Stimulated activated CD8-positive, alpha-beta memory T cell treated with anti-CD3 and anti-CD28 coated beads, Interleukin-4, amount 100 ng/mL, for 24 hours (primary cell): ENCODE data around the gene KCTD7.
A peak's percentile ranks its signal among the peaks of the same experiment; 100 is the strongest.
"Not testable (repeated sequence)": the region's sequence is repeated elsewhere in the genome, so short reads cannot be mapped to it uniquely, and the experiment has no call there.

ENCODE experiments used
- DNase-seq: peaks from one replicate; pipeline ENCODE4 v3.0.0-alpha.2; 2020; ENCODE audit warnings: low read depth

The KCTD7 gene

DNA sequence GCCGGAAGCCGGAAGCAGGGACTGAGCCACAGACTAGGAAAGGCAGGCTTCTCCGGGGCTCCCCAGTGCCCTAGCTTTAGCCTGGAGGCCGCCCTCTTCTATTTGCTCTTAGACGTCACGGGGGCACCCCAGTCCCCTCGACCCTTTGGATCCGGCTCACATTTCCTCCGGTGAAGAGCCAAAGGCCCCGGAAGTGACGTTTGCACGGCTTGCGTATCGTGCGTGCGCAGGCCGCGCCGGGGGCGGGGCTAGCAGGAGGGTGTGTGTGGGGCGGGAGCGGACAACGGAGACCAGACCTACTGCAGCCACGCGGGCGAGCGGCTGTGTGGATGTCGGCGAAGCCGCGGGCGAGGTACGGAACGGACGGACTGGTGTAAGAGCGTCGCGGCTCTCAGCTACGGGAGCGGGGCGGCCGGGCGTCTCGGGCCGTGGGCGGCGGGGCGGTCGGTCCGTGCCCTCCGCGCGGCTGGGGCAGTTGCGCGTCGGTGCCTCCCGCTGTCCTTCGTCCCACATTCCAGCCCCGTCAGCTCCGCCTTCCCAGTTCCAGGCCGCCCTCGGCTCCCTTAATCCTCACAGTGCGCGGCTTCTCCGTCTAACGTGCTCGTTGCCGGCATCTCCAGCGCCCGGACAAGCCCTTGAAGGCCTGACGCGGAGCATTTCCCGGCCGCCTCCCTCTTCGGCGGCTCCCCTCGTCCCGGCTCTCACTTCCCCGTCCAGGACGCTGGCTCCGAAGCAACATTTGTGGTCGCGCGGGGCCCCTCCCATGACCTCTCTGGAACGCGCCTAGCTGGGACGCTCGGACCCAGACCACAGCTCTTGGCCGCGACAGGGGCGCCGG is 25.8 kb downstream of the KCTD7 start:
- peak; percentile 96 for DNase-seq

DNA sequence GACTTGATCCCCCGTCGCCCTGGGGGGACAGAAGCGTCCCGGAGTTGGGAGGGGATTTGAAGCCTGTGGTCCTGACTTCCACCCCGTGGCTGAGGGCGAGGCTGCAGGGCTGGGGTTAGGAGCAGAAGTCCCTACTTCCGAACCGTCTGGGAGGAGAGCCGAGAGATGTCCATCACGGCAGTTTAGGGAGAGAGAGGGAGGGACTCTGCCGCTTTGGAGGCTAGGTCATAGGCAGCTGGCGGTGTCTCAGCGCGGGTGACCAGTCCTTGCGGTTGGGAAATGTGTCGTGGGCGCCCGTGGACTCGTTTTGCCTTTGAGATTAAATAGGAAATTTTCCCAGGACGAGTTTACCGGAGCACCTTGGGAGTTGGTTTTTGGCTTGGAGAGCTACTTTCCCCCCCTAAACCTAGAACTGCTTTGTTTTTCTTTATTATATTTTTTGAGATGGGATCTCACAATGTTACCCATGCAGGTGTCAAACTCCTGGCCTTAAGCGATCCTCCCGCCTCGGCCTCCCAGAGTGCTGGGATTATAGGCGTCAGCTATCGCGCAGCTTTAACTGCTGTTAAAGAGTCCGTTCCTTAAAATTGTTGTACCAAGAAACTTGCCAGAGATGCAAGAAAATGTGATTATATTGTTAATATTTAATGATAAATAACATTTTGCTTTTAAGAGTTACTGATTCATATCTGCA is 26.6 kb downstream of the KCTD7 start:
- not testable (repeated sequence) for DNase-seq

DNA sequence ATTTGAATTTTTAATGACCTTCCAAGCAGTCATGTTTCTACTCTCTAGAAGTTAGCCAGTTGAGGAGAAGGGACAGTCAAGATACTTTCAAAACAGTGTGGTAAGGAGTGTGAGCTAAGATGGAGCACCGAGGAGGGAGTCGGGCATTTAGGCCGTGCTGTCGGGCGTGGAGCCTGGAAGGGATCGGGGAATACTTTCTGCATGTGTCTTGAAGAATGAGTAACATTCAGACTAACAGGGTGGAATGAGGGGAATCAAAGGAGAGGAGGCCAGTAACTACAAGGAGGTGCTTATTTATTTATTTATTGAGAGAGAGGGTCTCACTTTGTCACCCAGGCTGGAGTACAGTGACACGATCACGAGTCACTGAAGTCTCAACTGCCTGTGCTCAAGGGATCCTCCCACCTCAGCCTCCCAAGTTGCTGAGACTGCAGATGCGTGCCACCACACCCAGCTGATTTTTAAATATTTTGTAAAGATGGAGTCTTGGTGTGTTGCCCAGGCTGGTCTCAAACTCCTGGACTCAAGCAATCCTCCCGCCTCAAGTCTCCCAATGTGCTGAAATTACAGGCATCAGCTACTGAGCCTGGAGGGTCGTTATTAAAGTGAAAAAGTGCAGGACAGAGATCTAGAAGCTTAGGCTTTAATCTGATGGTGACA is 27.3 kb downstream of the KCTD7 start:
- not testable (repeated sequence) for DNase-seq

DNA sequence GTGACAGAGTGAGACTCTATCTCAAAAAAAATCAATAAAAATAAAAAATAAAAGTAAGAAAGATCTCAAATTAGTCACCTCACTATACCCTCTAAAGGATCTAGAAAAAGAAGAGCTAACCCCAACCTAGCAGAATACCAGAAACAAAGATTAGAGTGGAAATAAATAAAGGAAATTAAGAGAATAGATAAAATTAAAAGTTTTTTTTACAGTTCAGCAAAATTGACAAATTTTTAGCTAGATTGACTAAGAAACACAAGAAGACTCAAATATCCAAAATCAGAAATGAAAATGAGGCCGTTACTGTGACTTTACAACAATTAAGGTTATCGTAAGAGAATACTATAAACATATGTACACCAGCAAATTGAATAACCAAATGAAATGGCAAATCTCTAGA is 29.1 kb downstream of the KCTD7 start:
- DNase-seq: no peak

DNA sequence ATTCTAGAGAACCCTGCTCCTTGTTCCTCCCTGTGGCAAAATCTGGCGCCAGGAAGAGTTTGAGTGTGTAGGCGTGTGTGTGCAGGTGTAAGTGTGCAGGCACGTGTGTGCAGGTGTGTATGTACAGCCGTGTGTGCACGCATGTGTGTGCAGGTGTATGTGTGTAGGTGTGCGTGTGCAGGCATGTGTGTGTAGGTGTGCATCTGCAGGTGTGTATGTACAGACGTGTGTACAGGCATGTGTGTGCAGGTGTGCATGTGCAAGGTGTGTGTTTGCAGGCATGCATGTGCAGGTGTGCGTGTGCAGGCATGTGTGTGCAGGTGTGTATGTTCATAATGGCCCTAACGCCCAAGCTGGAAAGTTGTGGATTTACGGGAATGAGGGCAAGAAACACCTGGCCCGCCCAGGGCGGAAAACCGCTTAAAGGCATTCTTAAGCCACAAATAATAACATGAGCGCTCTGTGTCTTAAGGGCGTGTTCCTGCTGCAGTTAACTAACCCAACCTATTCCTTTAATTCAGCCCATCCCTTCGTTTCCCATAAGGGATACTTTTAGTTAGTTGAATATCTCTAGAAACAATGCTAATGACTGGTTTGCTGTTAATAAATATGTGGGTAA is 34.1 kb downstream of the KCTD7 start:
- DNase-seq: no peak

DNA sequence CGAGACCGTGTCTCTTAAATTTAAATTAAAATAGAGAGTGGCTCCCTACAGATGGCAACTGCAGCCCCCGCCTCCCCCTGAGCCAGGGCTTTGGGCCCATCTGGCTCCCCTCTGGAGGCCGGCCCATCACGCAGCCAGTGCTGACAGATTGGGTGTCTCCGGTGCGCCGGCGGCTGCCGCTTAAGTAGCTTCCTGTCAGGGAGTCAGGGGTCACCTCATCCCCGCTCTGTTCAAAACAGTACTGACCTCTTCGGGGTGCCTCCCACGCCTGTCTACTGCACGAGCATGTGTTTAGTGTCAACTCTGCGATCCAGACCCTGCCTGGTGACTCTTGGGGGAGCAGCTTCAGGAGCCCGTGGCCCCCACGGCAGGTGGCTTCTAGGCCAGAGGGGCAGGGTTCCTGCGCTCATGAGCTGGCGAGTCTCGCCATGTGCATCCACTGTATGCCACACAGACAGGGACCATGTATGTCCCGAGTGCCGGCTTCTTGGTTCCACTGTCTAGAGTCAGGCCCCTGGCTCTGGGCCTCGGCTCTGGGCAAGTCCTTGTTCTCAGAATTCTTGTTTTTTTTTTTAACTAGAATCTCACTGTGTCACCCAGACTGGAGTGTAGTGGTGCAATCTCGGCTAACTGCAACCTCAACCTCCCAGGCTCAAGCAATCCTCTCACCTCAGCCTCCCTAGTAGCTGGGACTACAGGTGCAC is 36.1 kb downstream of the KCTD7 start:
- no peak for DNase-seq

DNA sequence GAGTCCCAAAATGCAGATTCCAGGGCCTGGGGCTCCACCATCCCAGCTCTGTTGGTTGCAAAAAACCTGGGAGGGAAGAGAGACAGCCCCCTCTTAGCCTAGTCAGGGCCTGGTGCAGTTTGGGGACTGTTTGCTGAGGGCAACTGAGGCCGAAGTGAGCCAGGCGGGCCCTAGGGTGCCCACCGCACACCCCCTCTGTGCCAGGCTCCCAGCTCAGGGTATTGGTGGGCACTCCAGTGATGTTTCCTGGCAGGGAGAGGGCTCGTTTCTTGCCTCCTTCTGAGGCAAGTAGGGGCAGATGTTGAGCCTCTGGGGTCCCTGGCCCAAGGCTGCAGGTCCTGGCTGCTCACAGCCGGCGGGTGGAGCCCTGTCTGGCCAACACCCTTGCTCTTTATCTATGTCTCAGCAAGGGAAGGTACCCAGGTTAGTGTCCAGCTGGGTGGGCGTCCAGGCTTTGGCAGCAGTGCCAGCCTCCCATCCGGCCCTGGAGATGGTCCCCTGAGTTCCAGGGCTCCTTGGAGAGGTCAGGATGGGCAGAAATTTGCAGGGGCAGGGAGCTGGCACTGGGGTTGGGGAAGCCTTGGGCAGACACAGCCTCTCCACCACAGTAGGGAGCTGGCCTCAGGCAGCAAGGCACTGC is 37.8 kb downstream of the KCTD7 start:
- DNase-seq: no peak

DNA sequence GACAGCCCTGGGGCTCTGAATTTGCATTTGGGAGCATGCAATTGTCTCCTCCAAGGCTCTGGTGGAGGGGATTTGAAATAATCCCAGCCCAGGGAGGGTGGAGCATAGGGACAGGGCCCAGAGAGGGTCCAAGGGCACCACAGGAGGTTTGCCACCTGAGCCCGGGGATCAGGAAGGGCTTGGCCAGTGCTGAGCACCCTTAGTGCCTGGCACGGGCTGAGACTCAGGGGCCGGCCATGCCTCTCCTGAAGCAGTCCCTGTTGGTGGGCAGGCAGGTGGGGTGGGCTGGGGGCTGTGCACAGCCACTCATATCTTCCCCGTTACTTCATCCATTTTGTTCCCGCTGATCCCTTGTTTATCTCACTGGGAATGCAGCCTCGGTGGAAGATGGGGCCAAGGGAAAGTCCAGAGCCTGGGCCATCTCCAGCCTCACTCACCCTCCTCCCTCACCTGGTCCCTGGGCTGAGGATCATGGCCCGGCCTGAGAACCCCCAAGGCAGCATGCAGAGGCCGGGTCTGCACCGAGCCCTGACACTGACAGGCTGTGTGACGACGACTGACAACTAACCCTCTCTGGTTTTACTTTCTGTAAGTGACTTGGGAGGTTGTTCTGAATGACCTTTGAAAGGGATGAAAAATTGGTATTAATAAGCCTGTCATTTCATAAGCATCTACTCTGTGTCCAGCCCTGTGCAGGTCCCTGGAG is 38.5 kb downstream of the KCTD7 start:
- no peak for DNase-seq

DNA sequence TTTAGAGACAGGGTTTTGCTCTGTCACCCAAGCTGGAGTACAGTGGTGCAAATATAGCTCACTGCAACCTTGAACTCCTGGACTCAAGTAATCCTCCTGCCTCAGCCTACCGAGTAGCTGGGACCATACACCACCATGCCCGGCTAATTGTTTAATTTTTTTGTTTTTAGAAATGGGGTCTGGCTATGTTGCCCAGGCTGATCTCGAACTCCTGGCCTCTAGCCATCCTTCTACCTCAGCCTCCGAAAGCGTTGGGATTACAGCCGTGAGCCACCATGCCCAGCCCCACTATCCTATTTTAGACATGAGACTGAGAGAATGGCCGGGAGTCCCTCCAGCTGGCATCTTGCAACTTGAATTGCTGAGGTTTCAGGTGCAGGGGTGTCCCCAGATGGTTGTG is 39.4 kb downstream of the KCTD7 start:
- DNase-seq: no peak

DNA sequence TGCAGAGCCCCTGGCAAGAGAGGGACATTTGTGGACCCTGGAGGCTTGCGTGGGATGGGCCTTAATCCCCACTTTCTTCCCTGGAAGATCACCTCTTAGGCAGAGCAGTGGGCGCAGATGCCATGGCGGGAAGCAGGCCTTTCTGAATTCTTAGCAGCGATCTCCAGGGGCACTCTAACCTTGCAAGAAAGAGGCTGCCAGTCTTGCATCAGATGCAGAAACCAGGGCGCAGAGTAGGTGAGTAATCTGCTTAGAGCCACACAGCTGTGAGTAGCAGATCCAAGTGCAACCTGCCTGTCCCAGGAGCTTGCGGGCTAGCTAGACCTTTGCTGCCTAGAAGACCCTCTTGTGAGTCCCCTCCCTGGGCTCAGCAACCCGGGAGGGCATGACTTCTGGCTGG is 40.0 kb downstream of the KCTD7 start:
- DNase-seq: no peak

DNA sequence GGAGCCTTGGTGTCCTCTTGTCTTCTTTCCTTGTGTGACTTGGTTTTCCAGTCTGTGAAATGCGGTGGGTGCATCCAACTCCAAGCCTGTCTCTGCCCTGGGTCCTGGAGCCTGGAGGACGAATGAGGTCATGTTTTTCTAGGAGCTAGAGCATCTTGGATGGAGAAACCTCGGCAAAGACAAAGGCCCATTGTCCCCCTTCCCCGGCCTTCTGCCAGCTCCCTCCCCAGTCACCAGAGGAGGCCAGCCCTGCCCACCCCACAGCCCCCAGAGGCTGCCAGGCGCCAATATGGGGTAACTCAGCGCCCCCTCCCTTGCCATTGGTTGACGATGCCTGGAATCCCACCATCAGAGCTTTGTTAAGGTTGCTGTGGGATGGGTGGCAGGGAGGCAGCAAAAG is 40.4 kb downstream of the KCTD7 start:
- DNase-seq: no peak

DNA sequence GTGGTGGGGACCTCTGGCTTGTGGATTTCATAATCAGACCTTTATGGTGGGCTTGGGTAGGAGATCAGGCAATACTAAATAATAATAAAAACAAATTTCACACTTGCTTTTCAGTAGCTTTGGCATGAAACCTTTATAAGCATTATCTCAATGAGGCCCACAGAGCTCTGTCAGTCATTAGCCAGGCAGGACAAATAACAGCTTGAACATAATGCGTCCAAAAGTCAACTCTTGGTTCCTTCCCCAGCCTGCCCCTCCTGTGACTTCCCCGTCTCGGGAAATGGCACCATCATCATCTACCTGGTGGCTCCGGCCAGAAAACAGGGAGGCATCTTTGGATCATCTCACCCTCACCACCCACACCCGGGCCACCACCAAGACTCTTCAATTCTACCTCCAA is 40.8 kb downstream of the KCTD7 start:
- no peak for DNase-seq

DNA sequence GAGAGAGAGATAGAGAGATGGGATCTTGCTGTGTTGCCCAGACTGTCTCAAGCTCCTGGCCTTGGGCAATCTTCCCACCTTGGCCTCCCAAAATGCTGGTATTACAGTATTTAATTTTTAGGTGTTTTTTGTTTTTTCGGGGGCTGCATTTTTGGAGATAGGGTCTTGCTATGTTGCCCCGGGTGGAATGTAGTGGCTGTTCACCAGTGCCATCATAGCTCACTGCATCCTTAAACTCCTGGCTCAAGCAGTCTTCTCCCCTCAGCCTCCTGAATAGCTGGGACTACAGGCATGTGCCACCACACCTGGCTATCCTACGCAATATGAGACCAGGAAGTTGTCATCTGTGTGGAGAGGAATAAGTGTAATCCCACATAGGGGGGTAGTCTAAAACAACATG is 42.4 kb downstream of the KCTD7 start:
- no peak for DNase-seq

DNA sequence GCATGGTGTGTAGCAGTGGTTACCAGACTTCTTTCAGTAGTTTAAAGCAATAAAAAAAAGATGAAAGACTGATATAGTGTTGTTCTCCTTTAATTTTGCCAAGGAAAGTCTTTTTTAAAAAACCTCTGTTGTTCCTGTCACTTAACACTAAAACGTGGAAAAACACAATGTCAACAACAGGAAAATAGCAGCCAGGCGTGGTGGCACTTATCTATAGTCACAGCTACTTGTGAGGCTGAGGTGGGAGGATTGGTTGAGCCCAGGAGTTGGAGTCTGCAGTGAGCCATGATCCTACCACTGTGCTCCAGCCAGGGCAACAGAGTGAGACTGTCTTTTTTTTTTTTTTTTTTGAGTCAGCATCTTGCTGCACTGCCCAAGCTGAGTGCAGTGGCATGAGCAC is 42.8 kb downstream of the KCTD7 start:
- DNase-seq: not testable (repeated sequence)

DNA sequence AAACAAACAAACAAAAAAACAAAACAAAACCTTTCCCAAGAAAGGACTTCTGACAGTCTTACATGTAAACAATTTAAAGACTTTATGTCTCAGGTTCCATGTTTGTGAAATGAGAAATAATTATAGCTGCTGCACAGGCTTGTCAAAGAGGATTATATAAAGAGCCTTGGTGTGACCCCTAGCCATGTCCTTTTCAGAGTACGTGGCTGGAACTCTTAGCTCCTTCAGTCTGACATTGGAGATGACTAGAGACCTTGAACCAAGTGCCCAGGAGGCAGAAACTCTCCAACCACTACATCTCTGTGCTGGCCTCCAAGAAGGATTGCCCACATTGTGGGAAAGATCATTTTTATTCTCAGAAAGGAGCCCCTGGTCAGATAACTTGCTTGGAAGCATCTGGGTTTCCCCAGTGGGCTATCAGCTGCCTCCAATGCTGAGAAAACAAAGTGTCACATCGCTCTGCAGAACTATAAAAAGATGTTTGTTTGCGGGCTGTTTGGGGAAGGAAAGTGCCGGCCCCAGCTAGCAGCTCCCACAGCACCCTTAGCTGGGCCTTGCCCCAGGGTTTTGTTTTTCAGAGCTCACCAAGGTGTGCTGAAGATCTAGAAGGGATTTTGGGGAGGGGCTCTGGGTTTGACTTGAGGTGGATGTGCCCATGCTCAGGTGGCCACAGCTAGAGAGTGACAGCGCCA is 43.9 kb downstream of the KCTD7 start:
- DNase-seq: not testable (repeated sequence)

DNA sequence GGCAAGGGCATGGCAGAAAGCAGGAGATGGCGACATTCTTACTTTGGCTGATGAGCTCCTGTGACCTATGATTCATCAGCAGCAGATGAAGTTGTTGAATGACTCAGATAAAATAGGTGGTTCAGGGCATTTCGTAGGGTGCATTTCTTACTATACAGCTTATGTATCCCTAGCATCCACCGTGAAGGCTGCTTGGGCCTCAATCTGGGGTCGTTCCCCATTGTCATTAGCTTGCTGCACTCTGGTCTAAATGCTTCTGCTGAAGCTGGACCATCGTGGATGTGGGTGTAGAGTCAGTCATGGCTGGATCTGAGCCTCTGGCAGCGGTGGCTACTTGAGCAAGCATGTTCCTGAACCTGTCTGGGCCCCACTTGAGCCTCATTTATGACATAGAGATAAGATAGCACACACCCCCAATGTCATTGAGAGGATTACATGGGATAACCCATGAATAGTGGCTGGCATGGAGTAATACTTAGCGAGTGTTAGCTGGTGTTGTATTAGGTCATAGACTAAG is 44.5 kb downstream of the KCTD7 start:
- DNase-seq: not testable (repeated sequence)

DNA sequence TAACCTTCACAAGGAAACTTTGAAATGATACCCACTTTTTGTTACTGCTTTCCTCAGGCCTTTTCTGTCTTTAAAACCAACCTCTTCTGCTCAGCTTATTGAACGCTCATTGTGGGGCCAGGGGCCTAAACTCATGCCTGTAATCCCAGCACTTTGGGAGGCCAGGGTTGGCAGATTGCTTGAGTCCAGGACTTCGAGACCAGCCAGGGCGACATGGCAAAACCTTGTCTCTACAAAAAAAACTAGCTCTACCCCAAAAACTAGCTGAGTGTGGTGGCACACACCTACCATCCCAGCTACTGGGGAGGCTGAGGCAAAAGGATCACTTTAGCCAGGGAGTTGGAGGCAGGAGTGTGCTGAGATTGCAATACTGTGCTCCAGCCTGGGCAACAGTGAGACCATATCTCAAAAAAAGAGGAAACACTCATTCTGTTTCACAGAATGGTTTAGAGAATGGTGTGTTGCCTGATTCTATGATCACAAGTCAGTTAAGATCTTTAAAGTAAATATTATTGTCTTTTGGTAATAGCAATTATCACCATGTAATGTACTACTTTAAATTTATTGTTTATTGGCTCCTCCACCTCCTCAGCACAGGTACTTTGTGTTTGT is 51.1 kb downstream of the KCTD7 start:
- DNase-seq: no peak

DNA sequence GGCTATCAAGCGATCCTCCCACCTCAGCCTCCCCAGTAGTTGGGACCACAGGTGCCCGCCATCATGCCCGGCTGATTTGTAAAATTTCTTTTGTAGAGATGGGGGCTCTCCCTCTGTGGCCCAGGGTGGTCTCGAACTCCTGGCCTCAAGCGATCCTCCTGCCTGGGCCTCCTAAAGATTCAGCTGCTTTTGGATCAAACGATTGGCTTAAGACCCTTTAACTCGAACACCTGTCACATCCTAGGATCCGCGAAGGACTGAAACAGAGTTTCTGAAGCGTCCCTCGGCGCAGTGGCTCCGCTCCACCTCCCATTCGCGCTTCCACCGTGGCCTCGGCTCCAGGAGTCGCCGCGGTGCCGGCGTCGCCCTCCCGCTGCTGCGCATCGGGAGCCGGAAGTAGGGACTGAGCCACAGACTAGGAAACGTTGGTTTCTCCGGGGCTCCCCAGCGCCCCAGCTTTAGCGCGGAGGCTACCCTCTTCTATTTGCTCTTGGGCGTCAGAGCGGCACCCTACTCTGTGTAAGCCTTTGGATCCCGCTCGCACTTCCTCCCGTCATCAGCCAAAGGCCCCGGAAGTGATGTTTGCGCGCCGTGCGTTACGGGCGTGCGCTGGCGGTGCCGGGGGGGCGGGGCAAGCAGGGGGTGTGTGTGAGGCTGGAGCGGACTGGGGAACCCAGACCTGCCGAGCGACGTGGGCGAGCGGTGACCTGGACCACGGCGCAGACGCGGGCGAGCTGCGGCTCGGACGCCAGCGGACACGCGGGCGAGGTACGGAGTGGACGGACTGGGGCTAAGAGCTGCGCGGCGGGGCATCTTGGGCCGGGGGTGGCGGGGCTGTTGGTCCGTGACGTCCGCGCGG is 53.0 kb downstream of the KCTD7 start:
- DNase-seq: peak; percentile 94
